Activated CD8-positive, alpha-beta T cell treated with anti-CD3 and anti-CD28 coated beads for 36 hours (primary cell): ENCODE measurements around the gene JPH2. TPM values are rescaled to one million over a fixed set of nuclear protein-coding genes. Genes with fewer than 3 reads are reported as not detected.

Source experiments
- ATAC-seq: fragments of 200-7000 bp; cut with Tn5 transposase; one replicate; pipeline ENCODE4 v1.10.0; 2021; ENCODE audit warnings: mild to moderate bottlenecking, moderate library complexity
- CTCF ChIA-PET: fragments of 350-600 bp; sonication (Branson Sonifier 250); formaldehyde crosslinking; loops from one replicate; lab custom pipeline; 2021; ENCODE audit warnings: antibody characterized with exemption; lab: Charles Lee
- POLR2A ChIA-PET: fragments of 350-600 bp; sonication (Branson Sonifier 250); formaldehyde crosslinking; loops from one replicate; lab custom pipeline; 2021; ENCODE audit warnings: antibody characterized with exemption; lab: Charles Lee
- DNase-seq: peaks from one replicate; pipeline ENCODE4 v3.0.0-alpha.2; 2020
- H3K27ac Mint-ChIP-seq: one replicate; pipeline ENCODE4 v1.8.0; 2021; ENCODE audit warnings: mild to moderate bottlenecking, mixed read lengths
- H3K27me3 Mint-ChIP-seq: one replicate; pipeline ENCODE4 v1.8.0; 2021; ENCODE audit warnings: mixed read lengths
- H3K36me3 Mint-ChIP-seq: one replicate; pipeline ENCODE4 v1.8.0; 2021; ENCODE audit warnings: low read depth, mixed read lengths
- H3K4me1 Mint-ChIP-seq: one replicate; pipeline ENCODE4 v1.8.0; 2021; ENCODE audit warnings: low read depth, mixed read lengths
- H3K4me3 Mint-ChIP-seq: one replicate; pipeline ENCODE4 v1.8.0; 2021; ENCODE audit warnings: mild to moderate bottlenecking, moderate library complexity, mixed read lengths
- H3K9me3 Mint-ChIP-seq: one replicate; pipeline ENCODE4 v1.8.0; 2021; ENCODE audit warnings: mixed read lengths
- CTCF ChIP-seq: fragments of 200-600 bp; IDR thresholded peaks from one replicate; pipeline ENCODE4 v1.8.0; 2022; ENCODE audit warnings: antibody characterized with exemption, mild to moderate bottlenecking
- intact Hi-C: fragments of 100-400 bp; cut with micrococcal nuclease; formaldehyde crosslinking; loops from one replicate; pipeline ENCODE4 v1.10.0; 2022
- total RNA-seq, 2 experiments: library from RNA; stranded (reverse); gene quantifications; one replicate each; pipeline ENCODE4 v1.2.3, GENCODE V29; 2021

Gene JPH2
- total RNA-seq, 2 experiments from 2014 or later: 0.47 to 0.54 TPM

- intact Hi-C loops: loop anchor here (1.0 to 10.0 kb wide), 4 partner anchors 23 to 625 kb away; partner anchors contain the start of gene SRSF6
- ChIA-PET CTCF (interaction anchor here (0.6 to 6.1 kb wide), 38 partner anchors 8 to 631 kb away, joined by 3 to 60 read pairs (median 4); no protein-coding TSS in a partner anchor), POLR2A (interaction anchor here (0.6 to 0.8 kb wide), 2 partner anchors 10 to 351 kb away, joined by 3 read pairs; no protein-coding TSS in a partner anchor)
- no peak for TF ChIP-seq CTCF
- Mint-ChIP-seq H3K27me3 (no peaks in the 10 kb centered on the region), H3K36me3 (no peaks in the 10 kb centered on the region), H3K9me3 (no peaks in the 10 kb centered on the region), H3K27ac (no peak overlapping the region), H3K4me1 (peaks cover 11% of the 10 kb centered on the region), H3K4me3 (no peak overlapping the region)
- DNase-seq: no peak
- ATAC-seq: no peak
Observed at GRCh38 chr20:44080064-44080463, 106.9 kb downstream of the JPH2 start.

GRCh38 chr20:44079291-44079690, 107.7 kb downstream of the JPH2 start:
- no peak for TF ChIP-seq CTCF
- no peak overlapping the region for H3K4me3 Mint-ChIP-seq
- H3K4me1 Mint-ChIP-seq: peaks cover 18% of the 10 kb centered on the region
- no peak overlapping the region for H3K27ac Mint-ChIP-seq
- no peaks in the 10 kb centered on the region for H3K36me3 Mint-ChIP-seq
- intact Hi-C loops: no loop called here
- ChIA-PET POLR2A (no interaction called here), CTCF (interaction anchor here (0.6 to 6.1 kb wide), 8 partner anchors 10 to 929 kb away, joined by 3 to 60 read pairs (median 4); no protein-coding TSS in a partner anchor)
- H3K9me3 Mint-ChIP-seq: no peaks in the 10 kb centered on the region
- DNase-seq (no peak), ATAC-seq (no peak)
- H3K27me3 Mint-ChIP-seq: no peaks in the 10 kb centered on the region

DNA sequence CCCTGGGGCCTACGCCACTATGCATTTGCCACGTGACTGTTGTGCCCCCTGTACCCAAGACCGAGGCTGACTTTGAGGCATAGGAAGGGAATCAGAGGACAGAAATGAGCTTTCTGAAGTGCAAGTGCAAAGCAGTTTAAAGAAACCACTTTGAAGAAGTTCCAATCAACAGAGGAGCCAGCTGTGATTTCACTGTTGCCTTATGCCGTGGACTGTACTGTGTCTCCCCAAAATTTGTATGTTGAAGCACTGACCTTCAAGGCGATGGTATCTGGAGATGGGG, 111.1 kb downstream of the JPH2 start:
- intact Hi-C loops: no loop called here
- ChIA-PET CTCF (no interaction called here), POLR2A (no interaction called here)
- TF ChIP-seq CTCF: no peak
- Mint-ChIP-seq H3K36me3 (no peaks in the 10 kb centered on the region), H3K4me3 (no peak overlapping the region), H3K9me3 (no peaks in the 10 kb centered on the region), H3K4me1 (peaks cover 47% of the 10 kb centered on the region), H3K27ac (no peak overlapping the region), H3K27me3 (no peaks in the 10 kb centered on the region)
- no peak for ATAC-seq
- no peak for DNase-seq

DNA sequence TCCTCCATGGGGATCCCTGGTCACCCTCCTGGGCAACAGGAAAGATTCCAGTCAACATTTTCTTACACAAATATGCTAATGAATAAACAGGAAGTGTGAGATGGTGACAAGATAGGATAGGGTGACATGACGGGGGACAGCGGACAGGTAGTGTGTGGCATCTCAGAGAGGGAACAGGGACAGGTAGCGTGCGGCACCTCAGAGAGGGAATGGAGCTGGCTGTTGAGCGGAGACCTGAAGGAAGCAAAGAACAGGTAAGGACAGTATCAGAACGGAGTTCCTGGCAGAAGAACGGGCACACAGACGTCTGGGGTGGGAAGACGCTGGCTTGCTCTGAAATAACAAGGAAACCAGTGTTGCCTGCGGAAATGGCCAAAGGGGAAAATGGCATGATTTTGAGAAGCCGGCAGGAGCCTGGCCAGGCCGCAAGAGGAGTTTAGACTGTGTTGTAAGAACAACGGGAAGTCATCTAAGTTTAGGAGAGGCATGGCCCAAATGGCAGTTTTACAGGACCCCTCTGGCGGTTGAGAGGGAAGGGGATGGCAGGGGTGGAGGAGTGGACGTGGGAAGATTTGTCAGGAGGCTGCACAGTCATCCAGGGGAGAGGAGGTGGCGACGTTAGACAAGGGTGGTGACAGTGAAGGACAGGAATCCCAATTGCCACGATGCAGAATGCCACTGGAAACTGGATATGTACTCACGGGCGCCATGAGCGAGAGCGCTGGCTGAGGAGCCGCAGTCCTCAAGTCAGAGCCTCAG, 111.6 kb downstream of the JPH2 start:
- ATAC-seq (no peak), DNase-seq (no peak)
- CTCF ChIA-PET: no interaction called here
- Mint-ChIP-seq H3K36me3 (no peaks in the 10 kb centered on the region), H3K4me1 (peaks cover 49% of the 10 kb centered on the region), H3K27ac (no peak overlapping the region), H3K4me3 (no peak overlapping the region), H3K27me3 (no peaks in the 10 kb centered on the region), H3K9me3 (no peaks in the 10 kb centered on the region)
- no peak for TF ChIP-seq CTCF
- intact Hi-C loops: no loop called here
- POLR2A ChIA-PET: no interaction called here
